IPS DF 4.7 (cell line): ENCODE results near the gene SCARF1.

Source experiments
- DNase-seq: peaks from one replicate; pipeline ENCODE4 v3.0.0-alpha.2; 2013; ENCODE audit warnings: low spot score; ENCODE audit errors: extremely low read depth

Gene SCARF1

DNA sequence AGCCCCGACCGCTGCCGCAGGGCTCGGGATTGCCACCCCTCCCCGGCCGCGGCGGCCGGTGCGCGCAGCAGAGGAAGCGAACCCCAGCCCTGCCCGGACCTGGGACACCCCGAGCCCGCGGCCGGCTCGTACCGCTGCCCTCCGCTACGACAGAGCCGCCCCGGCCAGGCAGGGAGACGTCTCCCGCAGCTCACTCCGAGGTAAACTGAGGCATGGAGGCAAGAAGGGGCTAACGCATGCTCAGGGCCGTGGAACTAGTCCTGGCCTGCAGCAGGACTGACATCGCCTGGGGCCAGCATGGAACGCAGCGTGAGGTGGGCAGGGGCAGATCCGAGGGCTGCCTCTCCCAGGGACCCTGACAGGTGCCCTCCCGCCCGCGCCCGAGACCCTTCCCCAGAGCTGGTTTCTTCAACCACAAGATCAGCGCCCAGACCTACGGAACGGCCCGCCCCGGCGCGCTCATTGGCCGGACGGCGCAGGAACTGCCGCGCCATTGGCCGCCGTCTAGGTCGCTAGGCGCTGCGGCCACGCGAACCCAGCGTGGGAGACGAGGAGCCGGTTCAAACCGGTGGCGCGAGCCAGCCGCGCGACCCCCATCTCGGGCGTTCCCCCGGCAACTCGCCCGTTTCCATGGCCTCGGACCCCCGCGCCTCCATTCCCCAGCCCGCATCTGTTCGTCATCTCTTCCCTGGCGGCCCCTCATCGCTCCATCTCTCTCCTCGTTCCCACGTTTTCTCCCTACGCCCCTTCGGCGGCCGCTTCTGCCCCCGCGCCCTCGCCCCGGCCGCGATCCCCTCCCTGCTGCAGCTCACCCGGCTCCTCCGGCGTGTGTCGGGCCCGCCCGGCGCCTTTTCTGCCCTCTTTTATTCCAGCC lies 17.3 kb downstream of the SCARF1 start, which contains the start of gene SLC43A2:
TSS of gene SLC43A2 (minus strand) at position 853 of the 874 bp plus-strand sequence. CDS start 960 bp downstream, outside the sequence.
- DNase-seq: no peak

DNA sequence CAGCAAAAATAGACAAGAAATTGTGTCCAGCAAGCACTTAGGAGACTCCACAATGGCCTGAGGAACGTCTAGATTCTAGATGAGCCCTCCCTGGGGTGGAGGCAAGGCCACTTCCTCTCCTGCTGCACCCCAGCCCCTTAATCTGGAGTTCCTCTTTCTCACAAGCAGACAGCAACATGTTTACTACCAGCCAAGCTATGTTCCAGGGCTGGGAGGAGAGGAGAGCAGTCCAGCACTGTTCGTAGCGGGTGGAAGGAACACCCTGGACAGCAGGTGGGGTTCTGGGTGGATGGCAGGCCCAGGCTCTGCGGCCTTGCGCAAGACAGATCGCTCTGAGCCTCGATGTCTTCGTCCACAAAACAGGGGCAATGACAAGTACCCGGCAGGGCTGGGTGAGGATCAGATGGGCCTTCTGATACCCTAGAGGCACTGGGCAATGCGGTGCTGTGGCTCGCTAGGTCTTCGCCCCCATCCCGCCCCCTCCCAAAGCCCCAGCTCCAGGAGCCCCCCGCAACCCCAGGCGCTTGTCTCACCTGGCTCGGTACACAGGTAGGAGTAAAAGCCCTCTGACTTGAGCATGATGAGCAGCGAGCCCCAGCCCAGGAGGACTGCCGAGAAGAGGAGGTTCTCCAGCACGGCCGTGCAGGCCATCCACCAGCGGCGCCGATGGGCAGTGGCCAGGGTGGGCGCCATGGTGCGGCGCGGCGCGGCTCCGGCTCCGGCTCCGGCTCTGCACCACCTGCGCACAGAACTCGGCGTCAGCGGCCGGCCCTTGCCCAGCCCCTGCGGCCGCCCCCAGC lies 18.1 kb downstream of the SCARF1 start:
- DNase-seq: no peak

DNA sequence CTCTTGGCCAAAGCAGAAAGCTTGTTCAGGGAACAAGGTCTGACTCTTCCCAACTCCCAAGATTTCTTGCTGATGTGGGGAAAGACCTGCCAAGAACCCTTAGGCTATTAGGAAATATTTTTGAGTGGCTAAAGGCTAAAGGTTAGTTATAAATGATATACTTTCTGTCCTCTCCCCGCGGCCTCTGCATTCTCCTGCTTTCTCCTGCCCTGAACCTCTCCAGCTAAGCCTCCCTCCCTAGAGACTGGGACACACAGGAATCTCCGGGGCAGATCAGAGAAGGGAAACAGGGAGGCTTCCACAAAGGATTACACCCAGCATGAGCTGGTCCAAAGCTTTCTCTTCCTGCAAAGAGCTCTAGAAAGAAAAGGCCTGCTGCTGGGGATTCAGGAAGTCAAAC lies 19.2 kb downstream of the SCARF1 start:
- no peak for DNase-seq

GRCh38 chr17:1625581-1625980 lies 20.0 kb downstream of the SCARF1 start:
- no peak for DNase-seq

DNA sequence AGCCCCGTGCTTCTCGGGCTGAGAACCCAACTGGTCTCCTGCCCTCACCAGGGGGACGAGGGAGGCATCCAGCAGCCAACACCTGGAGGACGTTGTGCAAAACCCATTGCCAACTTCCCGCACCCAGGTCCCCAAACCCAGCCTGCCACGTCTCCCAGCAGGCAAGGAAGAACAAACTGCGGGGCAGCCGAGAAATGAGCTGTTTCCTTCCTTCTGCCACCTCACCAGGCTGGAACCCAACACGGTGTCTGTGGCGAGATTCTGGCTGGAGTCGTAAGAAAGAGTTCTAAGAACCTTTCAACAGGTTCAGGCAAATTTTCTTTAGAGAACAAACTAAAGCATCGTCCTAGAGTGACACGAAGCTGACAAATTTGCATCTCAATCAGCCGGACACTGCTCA lies 20.5 kb downstream of the SCARF1 start:
- DNase-seq: no peak

- no peak for DNase-seq
Measured at GRCh38 chr17:1624650-1625049, 20.9 kb downstream of the SCARF1 start.

GRCh38 chr17:1623057-1623630 lies 22.4 kb downstream of the SCARF1 start:
- no peak for DNase-seq

- no peak for DNase-seq
Measured at GRCh38 chr17:1621273-1621954, 24.1 kb downstream of the SCARF1 start.

- no peak for DNase-seq
Measured at GRCh38 chr17:1620486-1620885, 25.0 kb downstream of the SCARF1 start.

- DNase-seq: no peak
Measured at GRCh38 chr17:1617620-1618174, 27.8 kb downstream of the SCARF1 start.

- no peak for DNase-seq
Measured at GRCh38 chr17:1616101-1616500, 29.4 kb downstream of the SCARF1 start.

DNA sequence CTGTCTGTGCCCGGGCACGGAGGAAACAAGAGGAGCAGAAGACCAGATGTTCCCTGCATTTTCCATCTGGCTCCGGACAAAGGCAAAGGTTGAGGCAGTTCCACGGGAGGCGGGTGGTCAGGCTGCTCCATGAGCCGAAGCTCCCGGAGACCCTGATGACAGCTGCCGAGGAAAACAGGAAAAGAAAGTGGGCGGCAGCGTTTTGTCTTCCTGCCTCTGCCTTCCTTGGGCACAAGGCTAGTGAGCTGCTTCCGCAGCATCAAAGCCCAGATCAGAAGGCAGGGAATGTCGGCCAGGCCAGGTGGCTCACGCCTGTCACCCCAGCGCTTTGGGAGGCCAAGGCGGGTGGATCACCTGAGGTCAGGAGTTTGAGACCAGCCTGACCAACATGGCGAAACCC lies 33.1 kb downstream of the SCARF1 start:
- no peak for DNase-seq

DNA sequence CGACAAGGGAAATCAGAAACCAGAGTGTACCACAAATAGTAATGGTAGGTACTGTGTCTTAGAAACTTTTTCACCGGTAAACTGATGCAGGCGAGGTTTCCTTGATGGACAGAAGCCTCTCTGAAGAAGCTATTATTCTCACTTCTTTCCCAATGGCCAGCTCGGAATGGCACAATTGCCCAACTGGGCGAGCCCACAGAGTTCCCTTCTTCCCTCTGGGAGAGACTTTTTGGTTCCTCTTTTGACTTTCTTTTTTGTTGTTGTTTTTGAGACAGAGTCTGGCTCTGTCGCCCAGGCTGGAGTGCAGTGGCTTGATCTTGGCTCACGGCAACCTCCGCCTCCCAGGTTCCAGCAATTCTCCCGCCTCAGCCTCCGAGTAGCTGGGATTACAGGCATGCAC lies 33.8 kb downstream of the SCARF1 start:
- no peak for DNase-seq

- no peak for DNase-seq
Measured at GRCh38 chr17:1608676-1609075, 36.9 kb downstream of the SCARF1 start.

GRCh38 chr17:1607971-1608320 lies 37.6 kb downstream of the SCARF1 start:
- no peak for DNase-seq

DNA sequence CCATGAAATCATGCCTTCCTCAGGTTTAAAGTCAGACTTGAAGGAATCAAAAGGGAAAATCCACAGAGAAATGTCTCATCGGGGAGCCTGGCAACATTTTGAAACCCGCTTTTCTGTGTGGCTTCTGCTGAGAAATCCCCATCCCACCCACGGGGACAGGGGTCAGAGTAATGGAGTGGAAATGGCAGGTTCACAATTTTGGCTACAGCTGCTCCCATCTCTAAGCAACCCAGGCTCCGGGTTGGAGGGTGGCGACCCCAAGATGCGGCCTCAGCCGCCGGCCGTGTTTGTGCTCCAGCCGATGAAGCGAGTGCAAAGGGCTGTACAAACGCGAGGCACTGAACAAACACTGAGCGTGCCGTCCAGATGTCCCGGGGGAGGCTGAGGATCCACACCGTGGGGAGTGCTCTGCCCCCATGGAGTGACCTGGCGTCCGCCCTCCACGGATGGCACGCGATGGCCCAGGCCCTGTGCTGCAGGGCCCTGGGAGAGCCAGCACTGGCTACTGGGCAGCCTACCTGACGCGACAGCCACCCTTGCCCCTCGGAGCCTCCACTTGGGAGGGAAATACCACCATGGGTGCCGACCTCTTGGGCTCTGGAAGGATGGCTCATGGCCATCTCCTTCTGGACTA lies 39.1 kb downstream of the SCARF1 start:
- no peak for DNase-seq

DNA sequence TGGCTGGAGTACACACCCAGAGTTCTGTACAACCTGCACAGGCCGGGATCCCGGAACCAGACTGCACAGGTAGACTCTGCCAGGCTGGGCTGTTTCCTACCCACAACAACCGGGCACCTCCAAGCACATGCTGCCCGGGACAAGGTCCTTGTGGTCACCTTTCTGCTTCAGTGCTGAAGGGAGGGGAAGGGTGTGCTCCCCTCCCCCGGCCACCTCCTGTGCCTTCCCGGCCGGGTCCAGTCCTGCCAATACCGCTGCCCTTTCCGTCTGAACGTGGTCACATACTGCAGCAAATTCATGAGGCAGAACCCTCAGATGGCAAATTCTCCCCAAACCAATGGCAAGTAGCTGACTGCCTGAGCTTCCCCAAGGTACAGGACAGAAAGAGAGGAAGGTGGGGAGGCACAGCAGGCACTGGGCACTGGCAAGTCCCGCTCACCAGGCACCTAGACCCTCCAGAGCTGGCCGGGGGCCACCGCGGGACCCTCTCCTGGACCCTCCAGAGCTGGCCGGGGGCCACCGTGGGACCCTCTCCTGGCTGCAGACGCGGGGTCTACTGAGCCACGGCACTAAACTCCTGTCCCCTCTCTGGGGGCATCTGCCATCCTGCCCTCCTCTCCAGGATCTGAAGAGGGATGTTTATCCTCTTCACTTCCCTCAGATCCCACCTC lies 39.7 kb downstream of the SCARF1 start:
- no peak for DNase-seq

GRCh38 chr17:1604831-1605528 lies 40.6 kb downstream of the SCARF1 start:
- no peak for DNase-seq

GRCh38 chr17:1601571-1601970 lies 44.0 kb downstream of the SCARF1 start:
- DNase-seq: no peak
